Tibial nerve (tissue), 4 donors: ENCODE results near the gene CCND3. TPM values are rescaled to one million over a fixed set of nuclear protein-coding genes. Genes with fewer than 3 reads are reported as not detected.

Experiments
- DNase-seq, 2 donors: peaks; one replicate each; pipeline ENCODE4 v3.0.0-alpha.2; 2019; ENCODE audit warnings: low spot score in 2 of 2
- H3K27ac ChIP-seq, 4 donors: fragments of 200-600 bp; sonication (generic) in 3 of 4; one replicate each; pipeline ENCODE4 v1.5.1; 2017 to 2019; ENCODE audit warnings: mild to moderate bottlenecking in 1 of 4
- H3K27me3 ChIP-seq, 2 donors: fragments of 200-600 bp; sonication (generic) in 1 of 2; one replicate each; pipeline versions ENCODE4 v1.5.1 to v1.6.0; 2017 to 2019
- H3K36me3 ChIP-seq, 3 donors: fragments of 200-600 bp; sonication (generic); one replicate each; pipeline ENCODE4 v1.5.1; 2018 to 2019
- H3K4me1 ChIP-seq, 4 donors: fragments of 200-600 bp; sonication (generic) in 3 of 4; one replicate each; pipeline ENCODE4 v1.5.1; 2017 to 2019
- H3K4me3 ChIP-seq, 4 donors: fragments of 200-600 bp; sonication (generic) in 3 of 4; one replicate each; pipeline ENCODE4 v1.5.1; 2017 to 2019; ENCODE audit warnings: mild to moderate bottlenecking in 1 of 4, moderate library complexity in 1 of 4
- H3K9me3 ChIP-seq, 4 donors: fragments of 200-600 bp; sonication (generic) in 3 of 4; one replicate each; pipeline ENCODE4 v1.5.1; 2017 to 2019
- CTCF ChIP-seq, 5 experiments: fragments of 200-600 bp in 3 of 5; fragments of 450-650 bp in 2 of 5; sonication (generic) in 3 of 5; IDR thresholded peaks; one replicate each; pipeline ENCODE4 v1.5.1; 2016 to 2019; ENCODE audit warnings: antibody characterized with exemption in 5 of 5, mild to moderate bottlenecking in 3 of 5, moderate library complexity in 2 of 5
- EP300 ChIP-seq, 2 donors: sonication (generic); formaldehyde crosslinking; IDR thresholded peaks; one replicate each; pipeline ENCODE4 v1.6.1; 2017; ENCODE audit warnings: antibody characterized with exemption in 2 of 2, mild to moderate bottlenecking in 1 of 2
- POLR2A ChIP-seq, 2 donors: fragments of 450-650 bp; IDR thresholded peaks; one replicate each; pipeline ENCODE4 v1.6.1; 2017; ENCODE audit warnings: antibody characterized with exemption in 2 of 2, mild to moderate bottlenecking in 2 of 2, moderate library complexity in 2 of 2
- WGBS, 2 donors: methylation state at CpG; one replicate each; pipeline ENCODE4 v1.1.5; 2018; 5-methylcytosine and 5-hydroxymethylcytosine counted together
- total RNA-seq, 4 donors: library from RNA; depleted of rRNA; stranded (reverse); fragments of >200 nt; gene quantifications; one replicate each; pipeline ENCODE4 v1.1.0, GENCODE V29; 2016

The CCND3 gene
- total RNA-seq, 4 donors from 2014 or later, result 175 to 325 (median 248) TPM

GRCh38 chr6:41966214-41966920 lies 24.8 kb upstream of the CCND3 start:
- 67 to 70% methylated on average over 5 of the region's 5 CpGs for WGBS, 2 donors
- peaks cover 0 to 43% (median 7%) of the 10 kb centered on the region in 4 donors for H3K4me1 ChIP-seq

GRCh38 chr6:41965429-41966213 lies 24.0 kb upstream of the CCND3 start:
- peaks cover 0 to 3% (median 0%) of the 10 kb centered on the region in 3 donors for H3K36me3 ChIP-seq
- no peaks in the 10 kb centered on the region for H3K27me3 ChIP-seq
- peaks cover 0 to 35% (median 7%) of the 10 kb centered on the region in 4 donors for H3K4me1 ChIP-seq
- WGBS, 2 donors, result 36 to 46% methylated on average over 11 of the region's 11 CpGs
- H3K27ac ChIP-seq, result no peak overlapping the region
- no peak overlapping the region for H3K4me3 ChIP-seq
- no peaks in the 10 kb centered on the region for H3K9me3 ChIP-seq
- TF ChIP-seq CTCF (IDR thresholded peaks at IDR 0.05) (no peak), POLR2A (IDR thresholded peaks at IDR 0.05) (no peak), EP300 (IDR thresholded peaks at IDR 0.05) (no peak)
- no peak for DNase-seq

More at GRCh38 chr6:41966214-41966920, 24.8 kb upstream of the CCND3 start:
- Histone ChIP-seq H3K36me3 (no peaks in the 10 kb centered on the region), H3K27ac (no peak overlapping the region), H3K4me3 (no peak overlapping the region), H3K27me3 (no peaks in the 10 kb centered on the region), H3K9me3 (no peaks in the 10 kb centered on the region)
- no peak for DNase-seq
- no peak for TF ChIP-seq EP300 (IDR thresholded peaks at IDR 0.05)
- TF ChIP-seq POLR2A (IDR thresholded peaks at IDR 0.05), result no peak
- no peak for TF ChIP-seq CTCF (IDR thresholded peaks at IDR 0.05)

- no peak for DNase-seq
- WGBS, 2 donors, result 69 to 77% methylated on average over 2 of the region's 2 CpGs
- Histone ChIP-seq H3K27ac (no peak overlapping the region), H3K27me3 (no peaks in the 10 kb centered on the region), H3K9me3 (no peaks in the 10 kb centered on the region), H3K4me1 (peaks cover 0 to 29% (median 7%) of the 10 kb centered on the region in 4 donors), H3K4me3 (no peak overlapping the region), H3K36me3 (peaks cover 0 to 4% (median 0%) of the 10 kb centered on the region in 3 donors)
- TF ChIP-seq POLR2A (IDR thresholded peaks at IDR 0.05) (no peak), EP300 (IDR thresholded peaks at IDR 0.05) (no peak), CTCF (IDR thresholded peaks at IDR 0.05) (no peak)
Observed at GRCh38 chr6:41964201-41964887, 22.7 kb upstream of the CCND3 start.

- Histone ChIP-seq H3K36me3 (peaks cover 0 to 4% (median 0%) of the 10 kb centered on the region in 3 donors), H3K4me3 (no peak overlapping the region), H3K27ac (no peak overlapping the region), H3K4me1 (peaks cover 0 to 29% (median 7%) of the 10 kb centered on the region in 4 donors), H3K9me3 (no peaks in the 10 kb centered on the region), H3K27me3 (no peaks in the 10 kb centered on the region)
- WGBS, 2 donors, result 40 to 56% methylated on average over 1 of the region's 1 CpG
- no peak for DNase-seq
- TF ChIP-seq CTCF (IDR thresholded peaks at IDR 0.05), result no peak
- TF ChIP-seq EP300 (IDR thresholded peaks at IDR 0.05), result no peak
- no peak for TF ChIP-seq POLR2A (IDR thresholded peaks at IDR 0.05)
Observed at GRCh38 chr6:41963371-41963770, 21.8 kb upstream of the CCND3 start.
